GM18858 (cell line): Measurements from ENCODE around the gene DSC1.
"Not testable (repeated sequence)": the region's sequence is repeated elsewhere in the genome, so short reads cannot be mapped to it uniquely, and the experiment has no call there.

ENCODE experiments used
- ATAC-seq: cut with Tn5 transposase; IDR thresholded peaks from one replicate; pipeline ENCODE4 v1.9.1; 2021; ENCODE audit not compliant: unreplicated experiment

DSC1 gene

GRCh38 chr18:31177369-31177768 lies 14.7 kb upstream of the DSC1 start:
- not testable (repeated sequence) for ATAC-seq

DNA sequence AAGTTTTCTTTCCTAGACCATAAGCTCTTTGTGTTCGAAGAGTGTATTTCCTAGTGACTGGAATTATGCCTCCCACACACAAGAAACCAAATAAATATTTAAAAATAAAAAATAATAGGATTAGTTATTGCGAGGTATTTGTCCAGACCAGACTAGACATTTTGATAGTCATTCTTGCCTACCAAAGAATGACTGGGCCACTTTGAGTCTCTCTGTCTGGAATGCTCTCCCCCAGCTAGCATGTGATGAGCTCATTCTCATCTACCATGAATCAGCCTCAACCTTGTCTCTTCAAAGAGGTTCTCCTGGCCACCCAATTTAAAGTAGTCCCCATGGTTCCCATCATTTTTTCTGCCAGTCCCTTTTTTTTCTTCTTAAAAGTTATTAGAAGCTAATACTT lies 13.9 kb upstream of the DSC1 start:
- no peak for ATAC-seq

GRCh38 chr18:31171144-31171839 lies 8.6 kb upstream of the DSC1 start:
- ATAC-seq = no peak

GRCh38 chr18:31170335-31170734 lies 7.7 kb upstream of the DSC1 start:
- no peak for ATAC-seq

DNA sequence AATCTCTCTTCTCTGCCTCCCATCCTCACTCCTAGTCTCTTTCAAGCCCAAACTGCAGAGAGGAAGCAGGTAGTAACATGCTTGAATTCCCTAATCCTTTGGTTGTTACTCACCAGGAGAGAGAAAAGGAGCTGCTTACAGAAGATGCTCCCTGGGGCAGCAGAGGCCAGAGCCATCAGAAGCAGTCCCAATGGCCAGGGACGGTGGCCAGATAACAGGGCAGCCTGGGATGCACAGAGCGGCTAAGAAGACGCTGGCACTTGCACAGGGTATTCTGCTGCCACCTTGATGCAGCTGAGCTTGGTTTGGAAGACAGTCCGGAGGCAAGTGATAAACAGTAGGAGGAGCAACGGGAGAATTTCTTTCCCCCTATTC lies 250 bp downstream of the DSC1 start:
- ATAC-seq = no peak

- ATAC-seq = no peak
Measured at GRCh38 chr18:31161757-31162418, 768 bp downstream of the DSC1 start.

DNA sequence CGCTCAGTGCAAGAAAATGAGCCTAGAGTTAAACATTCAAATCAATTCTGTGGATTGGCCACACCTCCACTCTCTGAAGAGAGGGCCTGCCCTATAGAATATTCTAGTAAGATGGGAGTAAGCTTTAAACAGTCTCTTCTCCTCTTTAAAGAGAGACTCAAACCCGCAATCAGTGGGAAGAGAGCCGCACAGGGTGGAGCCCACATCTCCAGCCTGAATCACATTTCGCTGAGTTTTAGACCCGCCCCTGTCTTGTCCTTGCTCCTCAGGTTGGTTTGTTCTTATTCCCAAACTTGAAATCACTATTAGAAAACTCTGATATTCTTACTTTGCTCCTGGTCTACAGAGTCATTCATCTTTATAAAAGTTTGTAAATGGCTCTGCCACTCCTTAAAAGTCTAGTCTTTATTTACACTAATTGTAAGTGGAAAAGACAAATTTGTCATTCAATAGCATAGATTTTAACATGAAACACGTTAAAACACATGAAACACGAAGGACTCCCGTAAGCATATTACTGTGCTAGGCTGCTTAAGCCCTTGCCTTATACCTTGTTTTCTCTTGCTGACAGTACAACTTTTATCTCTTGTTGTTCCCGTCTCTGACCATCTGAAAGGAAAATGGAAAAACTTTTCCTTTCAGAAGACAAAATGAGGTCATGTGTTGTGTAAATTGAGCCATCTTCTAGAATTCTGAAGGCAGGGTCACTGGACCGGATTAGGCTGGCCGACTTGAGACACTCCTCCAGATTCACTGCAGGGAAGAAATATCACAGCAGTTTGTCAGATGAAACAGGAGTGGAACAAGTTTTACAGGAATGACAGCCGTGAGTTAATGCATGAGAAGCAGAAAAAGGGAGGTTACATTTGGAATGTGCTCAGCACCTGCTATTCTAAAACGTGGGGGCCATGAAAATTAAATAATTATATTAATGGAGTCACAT lies 5.6 kb downstream of the DSC1 start:
- ATAC-seq = no peak

GRCh38 chr18:31155498-31155897 lies 7.2 kb downstream of the DSC1 start:
- no peak for ATAC-seq

- no peak for ATAC-seq
Measured at GRCh38 chr18:31154181-31154580, 8.5 kb downstream of the DSC1 start.

DNA sequence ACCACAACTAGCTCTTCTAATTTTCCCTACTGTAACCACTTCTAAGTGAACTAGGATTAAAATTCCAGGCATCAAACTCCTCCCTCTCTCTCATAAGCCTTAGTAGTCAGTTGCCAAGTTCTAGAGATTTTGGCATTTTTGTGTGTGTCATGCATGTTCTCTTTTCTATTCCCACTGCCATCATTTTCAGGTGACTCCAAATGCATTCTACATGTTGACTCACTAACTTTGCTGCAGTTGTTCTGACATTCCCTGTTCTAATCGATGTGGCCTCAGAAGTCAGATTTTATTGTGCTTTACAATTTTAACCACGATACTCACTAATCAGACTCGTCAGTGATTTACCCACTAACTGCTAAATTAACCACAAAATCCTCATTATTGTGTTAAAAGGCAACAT lies 13.3 kb downstream of the DSC1 start:
- ATAC-seq = no peak

DNA sequence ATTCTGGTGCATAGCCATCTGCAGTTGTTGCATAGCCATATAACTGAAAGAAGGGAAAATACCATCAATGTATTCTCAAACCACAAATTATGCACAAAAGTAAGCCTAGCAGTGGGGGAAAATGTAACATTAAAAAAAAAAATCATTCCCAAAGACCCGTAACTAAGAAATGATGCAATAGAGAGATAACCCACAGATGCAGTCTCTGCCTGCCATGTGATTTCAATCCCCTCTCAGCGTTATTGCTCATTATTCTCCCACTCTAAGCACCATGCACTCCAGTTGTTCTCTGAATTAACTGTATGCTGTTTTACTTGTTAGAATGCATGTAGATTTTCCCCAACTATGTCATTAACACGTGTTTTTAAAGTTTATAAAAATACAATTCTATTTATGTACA lies 14.1 kb downstream of the DSC1 start:
- ATAC-seq = no peak

DNA sequence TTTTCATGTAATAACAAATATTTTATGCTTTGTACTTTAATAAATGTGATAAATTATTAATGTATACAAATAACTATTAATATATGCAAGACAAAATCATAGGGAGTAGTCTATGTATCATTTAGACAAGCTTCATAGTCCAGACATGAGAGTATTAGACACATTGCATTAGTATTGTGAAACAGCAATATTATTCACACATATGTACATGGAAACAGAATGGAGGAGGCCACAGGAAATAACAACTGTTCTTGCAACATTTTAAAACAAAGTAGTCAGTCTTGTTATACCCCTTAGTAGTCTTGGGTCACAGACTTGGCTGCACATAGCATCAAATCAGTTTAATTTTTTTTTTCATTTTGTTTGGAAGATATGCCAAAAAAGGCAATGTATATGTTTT lies 15.8 kb downstream of the DSC1 start:
- no peak for ATAC-seq

- no peak for ATAC-seq
Measured at GRCh38 chr18:31143025-31143424, 19.6 kb downstream of the DSC1 start.

GRCh38 chr18:31138709-31139108 lies 23.9 kb downstream of the DSC1 start:
- ATAC-seq = no peak

- no peak for ATAC-seq
Measured at GRCh38 chr18:31134988-31135529, 27.6 kb downstream of the DSC1 start.

DNA sequence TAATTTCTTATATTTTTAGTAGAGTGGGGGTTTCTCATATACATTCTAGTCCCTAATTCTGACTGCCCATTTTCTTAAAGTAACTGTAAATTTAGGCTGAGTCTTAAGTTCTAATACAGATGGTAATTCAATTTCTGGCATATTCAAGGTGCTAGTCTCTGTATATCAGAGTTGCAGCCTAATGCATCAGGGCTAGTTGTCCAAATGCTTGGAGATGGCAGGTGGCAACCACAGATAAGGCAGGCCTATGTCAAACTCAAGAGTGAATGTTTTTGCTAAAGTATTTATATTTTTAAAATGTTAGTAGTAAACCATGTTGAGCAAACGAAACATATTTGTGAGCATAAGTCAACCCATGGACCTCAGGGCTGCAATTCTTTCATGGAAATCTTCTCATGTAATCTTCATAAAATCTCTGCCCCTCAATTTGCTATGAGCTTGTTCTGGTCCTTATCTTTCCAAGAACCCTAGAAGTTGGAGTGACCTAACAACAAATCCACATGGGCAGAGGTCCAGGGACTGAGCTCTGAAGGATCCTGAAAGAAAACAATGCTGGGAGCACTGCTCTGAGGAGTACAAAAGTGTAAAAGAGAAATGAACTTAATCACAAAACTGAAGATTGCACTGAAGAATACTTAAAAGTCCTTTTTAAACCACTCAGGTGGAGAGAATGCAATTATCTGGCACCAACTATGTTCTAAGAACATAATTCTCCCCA lies 33.1 kb downstream of the DSC1 start:
- no peak for ATAC-seq

DNA sequence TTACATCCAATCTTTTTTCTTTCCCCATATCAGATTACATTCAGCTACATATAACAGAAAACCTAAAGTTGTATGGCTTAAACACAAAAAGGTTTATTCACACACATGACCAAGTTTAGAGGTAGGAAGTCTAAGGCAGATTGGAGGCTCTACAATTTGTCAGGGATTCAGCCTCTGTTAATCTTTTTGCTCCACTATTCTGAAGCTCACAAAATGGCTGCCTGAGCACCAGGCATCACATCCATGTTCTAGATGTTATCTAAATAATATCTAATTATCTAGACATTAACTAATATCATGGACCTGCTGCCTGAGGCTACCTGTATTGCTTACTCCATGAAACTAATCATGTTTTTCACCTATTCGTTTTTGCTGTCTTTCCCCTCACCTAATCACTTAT lies 36.8 kb downstream of the DSC1 start:
- ATAC-seq = no peak

DNA sequence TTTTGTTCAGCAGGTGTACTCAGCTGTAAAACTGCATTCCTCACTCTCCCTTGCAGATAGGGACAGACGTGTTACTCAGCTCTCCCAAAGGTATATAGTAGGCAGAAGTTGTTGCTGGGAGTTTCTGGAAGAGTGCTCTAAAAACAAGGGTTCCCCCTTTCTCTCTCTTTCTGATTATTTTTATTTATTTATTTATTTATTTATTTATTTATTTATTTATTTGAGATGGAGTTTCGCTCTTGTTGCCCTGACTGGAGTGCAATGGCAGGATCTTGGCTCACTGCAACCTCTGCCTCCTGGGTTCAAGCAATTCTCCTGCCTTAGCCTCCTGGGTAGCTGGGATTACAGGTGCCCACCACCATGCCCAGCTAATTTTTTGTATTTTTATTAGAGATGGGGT lies 39.5 kb downstream of the DSC1 start:
- ATAC-seq = not testable (repeated sequence)

DNA sequence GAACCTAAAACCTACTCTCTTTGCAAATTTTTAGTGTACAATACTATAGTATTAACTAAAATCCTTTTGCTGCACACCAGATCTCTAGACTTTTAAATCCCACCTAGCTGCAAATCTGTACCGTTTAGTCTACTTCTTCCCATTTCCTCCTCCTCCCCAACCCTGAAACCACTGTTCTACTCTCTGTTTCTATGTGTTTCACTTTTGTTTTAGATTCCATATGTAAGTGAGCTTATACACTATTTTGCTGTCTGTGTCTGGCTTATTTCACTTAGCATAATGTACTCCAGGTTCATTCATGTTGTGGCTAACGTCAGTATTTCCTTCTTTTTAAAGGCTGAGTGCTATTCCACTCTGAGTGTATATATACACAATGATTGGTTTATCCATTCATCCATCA lies 42.1 kb downstream of the DSC1 start:
- peak; percentile 51 for ATAC-seq

DNA sequence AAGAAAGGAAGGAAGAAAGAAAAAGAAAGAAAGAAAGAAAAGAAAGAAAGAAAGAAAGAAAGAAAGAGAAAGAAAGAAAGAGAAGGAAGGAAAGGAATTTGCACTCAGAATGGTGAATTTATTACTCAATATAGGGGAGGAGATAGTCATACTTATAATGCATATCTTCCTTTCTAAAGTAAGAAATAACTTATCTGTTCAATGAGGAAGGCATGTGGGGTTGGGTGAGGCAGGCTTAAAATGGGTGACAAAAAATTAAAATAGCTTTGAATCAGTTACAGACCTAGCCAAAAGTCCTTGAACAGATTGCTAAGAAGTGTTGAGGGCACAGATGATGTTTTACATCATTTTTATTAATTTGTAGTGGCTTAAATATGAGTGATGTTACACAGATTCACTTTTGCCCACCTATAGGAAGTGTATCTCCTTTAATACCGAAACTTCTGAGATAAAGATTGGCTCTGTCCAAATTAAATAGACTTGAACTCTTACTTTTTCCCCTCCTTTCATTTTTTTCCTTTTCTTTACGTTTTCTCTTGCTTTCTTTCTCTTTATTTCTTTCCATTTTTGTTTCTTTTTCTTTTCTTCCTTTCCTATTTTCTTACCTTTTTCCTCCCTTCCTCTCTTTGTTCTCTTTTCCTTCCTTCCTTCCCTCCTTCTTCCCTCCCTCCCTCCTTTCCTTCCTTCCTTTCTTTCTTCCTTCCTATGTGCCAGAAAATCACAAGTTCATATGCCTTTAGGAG lies 45.6 kb downstream of the DSC1 start:
- no peak for ATAC-seq
